Measurements from ENCODE around the gene TEAD4.

TEAD4 gene

DNA sequence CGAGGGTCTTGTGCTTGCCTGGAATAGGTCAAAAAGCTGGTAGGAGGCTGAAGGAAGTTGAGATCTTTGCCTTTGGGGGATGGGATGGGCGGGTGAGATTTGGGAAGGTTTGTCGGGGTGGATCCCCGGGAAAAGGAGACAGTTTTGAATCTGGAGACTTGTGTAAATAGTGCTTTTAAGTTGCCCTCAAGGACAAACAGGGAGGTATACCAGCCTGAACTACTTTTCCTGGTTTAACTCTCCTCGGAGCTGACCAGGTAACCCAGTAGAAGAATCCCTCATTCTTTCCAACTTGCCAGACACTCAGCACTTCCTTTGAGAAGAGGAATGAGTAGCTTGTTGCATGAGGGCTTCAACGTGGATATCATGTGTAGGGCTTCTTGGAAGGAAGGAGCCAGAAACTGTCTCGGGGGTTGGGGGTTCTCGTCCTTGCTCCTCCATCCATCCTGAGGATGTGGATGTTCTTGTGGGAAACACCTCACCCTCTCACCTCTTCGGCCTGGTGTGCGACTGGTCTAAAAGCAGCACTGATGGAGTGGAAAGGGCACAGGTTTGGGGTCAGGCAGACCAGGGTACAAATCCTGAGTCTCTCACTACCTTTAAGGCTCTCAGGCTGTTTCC lies 1.9 kb downstream of the TEAD4 start:
- DNase-seq, result no peak

DNA sequence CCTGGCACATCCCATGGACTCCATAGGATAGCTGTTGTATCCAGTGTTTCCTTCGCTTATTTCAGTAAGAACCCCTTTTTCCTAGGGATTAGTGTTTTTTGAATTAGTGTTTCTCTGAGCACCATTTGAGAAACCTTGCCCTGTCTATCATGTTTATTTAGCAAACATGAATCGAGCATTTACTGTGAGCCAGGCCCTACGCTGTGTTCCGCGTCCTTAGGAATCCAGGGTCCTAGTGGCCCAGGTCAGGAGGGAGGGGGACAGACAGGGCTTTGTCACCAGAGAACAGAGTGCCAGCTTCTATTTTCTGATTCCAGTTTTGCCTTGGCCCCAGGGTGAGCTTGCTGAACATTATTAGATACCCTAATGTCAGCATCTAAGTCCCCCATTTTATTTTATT lies 2.5 kb downstream of the TEAD4 start:
- DNase-seq, result no peak

- no peak for DNase-seq
These were observed 4.1 kb downstream of the TEAD4 start for GRCh38 chr12:2963154-2963759.

- no peak for DNase-seq
These were observed 4.6 kb downstream of the TEAD4 start for GRCh38 chr12:2963760-2964292.

GRCh38 chr12:2967651-2968050 lies 8.5 kb downstream of the TEAD4 start:
- no peak for DNase-seq

GRCh38 chr12:2970744-2971143 lies 11.5 kb downstream of the TEAD4 start:
- DNase-seq, result no peak

DNA sequence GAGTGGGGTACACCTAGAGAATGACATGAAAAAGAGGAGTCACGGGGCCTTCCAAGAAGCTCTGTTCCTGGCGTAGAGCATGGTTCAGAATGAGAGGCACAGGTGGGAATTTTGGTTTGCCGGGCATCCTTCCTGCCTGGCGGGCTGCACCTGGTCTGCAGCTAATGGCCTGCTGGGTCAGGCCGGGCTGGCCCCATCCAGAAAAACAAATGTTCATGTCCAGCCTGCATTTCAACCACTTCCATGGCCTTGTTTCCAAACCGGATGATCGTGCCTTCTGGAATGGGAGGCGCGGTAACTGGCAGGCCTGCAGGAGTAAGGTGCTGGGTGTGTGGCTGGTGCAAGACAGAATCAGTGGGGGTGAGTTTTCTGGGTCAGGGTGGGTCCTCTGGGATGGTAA lies 14.4 kb downstream of the TEAD4 start:
- no peak for DNase-seq

- DNase-seq, result no peak
These were observed 15.4 kb downstream of the TEAD4 start for GRCh38 chr12:2974560-2974971.

GRCh38 chr12:2976581-2976996 lies 17.4 kb downstream of the TEAD4 start:
- no peak for DNase-seq

GRCh38 chr12:2977776-2978175 lies 18.6 kb downstream of the TEAD4 start:
- no peak for DNase-seq

GRCh38 chr12:2979806-2980205 lies 20.6 kb downstream of the TEAD4 start:
- DNase-seq, result no peak

DNA sequence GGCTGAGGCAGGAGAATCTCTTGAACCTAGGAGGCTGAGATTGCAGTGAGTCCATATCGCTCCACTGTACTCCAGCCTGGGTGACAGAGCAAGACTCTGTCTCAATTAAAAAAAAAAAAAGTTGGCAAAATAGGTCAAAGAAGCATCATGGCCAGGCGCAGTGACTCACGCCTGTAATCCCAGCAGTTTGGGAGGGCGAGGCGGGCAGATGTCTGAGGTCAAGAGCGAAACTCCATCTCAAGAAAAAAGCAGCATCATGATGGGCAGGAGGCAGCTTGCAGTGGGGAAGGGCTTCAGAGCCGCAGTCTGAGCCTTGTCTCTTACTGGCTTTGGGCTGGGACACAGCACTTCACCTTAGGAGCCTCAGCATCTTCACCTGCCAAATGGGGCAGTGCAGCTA lies 21.4 kb downstream of the TEAD4 start:
- no peak for DNase-seq

DNA sequence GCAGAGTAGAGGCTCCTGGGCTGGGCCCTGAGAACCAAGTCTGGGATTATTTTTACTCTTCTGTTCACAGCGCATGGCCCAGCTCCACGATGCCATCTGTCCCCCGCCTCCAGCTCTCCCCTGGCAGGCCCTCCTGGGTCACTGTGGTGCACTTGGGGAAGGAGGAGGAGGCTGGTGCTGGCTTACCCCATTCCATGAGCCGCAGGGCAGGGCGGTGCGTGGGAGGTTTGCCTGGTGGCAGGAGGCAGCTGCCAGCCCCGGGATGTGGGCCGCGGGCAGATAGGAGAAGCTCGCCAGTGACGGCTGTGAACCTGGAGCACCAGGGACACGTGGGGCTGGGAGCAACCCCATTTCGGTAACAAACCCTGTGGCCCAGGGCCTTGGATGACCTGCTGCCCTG lies 23.2 kb downstream of the TEAD4 start:
- no peak for DNase-seq

DNA sequence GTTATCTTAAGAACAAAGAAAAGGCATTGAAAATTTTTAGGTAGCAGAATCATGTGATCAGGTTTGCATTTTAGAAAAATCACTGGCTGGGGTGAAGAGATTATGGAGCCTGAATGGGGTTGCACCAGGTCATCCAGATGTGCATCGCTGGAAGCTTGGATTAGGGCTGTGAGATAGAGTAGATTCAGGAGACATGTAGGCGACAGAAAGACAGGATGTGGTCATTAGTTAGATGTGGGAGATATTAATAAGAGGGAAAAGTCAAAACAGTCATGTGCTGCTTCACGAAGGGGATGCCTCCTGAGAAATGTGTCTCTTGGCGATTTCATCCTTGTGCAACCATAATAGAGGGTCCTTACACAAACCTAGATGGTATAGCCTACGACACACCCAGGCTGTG lies 25.1 kb downstream of the TEAD4 start:
- DNase-seq, result no peak

DNA sequence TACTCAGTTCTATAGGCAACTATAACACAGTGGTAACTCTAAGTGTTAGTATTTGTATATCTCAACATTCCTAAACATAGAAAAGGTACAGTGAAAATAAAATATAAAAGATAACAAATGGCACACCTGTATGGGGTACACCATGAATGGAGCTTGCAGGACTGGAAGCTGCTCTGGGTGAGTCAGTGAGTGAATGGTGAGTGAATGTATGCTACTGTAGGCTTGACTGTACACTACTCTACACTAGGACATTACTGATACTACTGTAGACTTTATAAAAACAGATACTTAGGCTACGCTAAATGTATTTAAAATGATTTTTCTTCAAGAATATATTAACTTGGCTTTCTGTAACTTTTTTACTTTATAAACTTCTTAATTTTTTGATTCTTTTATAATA lies 25.5 kb downstream of the TEAD4 start:
- DNase-seq, result no peak

GRCh38 chr12:2986876-2987275 lies 27.7 kb downstream of the TEAD4 start:
- no peak for DNase-seq

DNA sequence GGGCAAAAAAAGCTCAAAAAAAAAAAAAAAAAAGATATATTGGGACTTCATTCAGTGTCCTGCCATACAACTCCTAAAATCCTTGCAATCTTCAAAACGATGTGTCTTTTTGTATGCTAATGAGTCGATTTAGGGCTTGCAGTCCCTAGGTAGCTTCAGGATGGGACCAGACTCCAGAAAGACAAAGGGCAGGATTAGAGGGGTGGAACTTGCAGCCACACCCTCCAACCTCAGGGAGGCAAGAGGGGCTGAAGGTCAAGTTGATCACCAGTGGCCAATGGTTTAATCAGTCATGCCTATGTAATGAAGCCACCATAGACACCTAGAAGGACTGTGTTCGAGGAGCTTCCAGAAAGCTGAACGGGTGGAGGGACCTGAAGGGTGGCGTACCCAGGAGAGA lies 29.3 kb downstream of the TEAD4 start:
- no peak for DNase-seq

DNA sequence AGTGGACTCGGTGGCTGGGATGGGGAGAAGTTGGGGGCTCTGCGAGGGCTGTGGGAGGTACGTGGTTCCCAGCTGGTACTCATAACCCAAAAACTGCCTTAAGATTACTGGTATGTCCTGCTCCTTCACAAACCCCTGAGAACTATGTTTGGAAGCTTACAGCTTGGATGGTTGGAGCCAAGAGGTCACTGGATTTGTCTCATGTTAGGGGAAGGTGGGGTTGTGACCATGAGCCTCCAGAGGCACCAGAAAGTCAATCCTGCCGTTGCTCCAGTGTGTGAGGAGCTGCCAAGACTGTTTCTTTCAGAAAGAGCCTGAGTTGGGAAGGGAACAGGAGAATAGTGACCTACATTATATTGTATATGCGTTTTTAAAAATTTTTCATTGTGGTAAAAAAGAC lies 33.5 kb downstream of the TEAD4 start:
- DNase-seq, result no peak

- no peak for DNase-seq
These were observed 38.9 kb downstream of the TEAD4 start for GRCh38 chr12:2997989-2998670.

DNA sequence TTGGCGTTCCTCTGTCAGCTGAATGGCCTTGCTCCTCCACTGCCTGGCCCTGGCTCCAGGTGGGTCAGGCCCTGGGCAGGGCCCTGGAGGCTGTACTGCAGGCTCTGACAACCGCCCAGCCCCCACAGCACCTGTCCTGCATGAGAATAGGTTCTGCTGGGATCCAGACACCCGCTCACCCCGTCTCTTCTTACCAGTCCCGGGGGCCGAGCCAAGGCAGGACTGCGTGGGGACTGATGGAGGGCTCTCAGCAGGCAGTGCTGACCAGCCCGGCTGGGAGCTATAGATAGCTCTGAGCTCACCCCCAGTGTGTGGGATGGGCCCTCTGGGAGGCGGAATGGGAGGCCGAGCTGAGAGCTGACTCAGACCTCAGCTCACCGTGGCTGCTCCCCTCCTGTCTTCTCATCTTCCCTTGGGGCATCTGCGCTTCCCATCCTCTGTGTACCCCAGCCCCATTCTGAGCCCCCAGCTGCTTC lies 39.6 kb downstream of the TEAD4 start:
- no peak for DNase-seq

DNA sequence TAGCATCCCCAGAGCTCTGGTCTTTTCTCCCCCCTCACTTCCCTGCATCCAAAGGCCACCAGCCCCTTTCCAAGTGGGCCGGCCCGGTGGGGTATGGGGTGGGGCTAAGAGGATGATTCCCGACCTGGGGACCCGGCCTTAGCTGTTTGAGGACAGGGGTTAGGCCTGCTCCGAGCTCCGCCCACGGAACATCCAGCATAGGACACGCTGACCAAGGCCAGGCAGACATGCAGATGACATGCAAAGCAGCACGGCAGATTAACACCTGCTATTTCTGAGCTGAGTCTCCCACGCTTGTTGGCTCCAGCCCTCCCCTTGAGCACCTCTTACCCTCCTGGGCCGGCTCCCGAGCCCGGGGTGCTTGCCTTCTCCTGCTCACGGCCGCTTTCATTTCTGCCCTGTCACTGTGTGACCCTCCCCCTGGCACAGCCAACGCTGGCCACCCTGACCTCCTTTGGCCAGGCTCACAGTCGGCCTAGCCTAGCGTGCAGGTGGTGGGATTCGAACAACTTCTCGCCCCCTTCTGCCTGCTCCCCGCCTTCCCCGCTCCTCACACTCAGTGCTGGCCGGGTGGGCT lies 40.2 kb downstream of the TEAD4 start:
- DNase-seq, result no peak

DNA sequence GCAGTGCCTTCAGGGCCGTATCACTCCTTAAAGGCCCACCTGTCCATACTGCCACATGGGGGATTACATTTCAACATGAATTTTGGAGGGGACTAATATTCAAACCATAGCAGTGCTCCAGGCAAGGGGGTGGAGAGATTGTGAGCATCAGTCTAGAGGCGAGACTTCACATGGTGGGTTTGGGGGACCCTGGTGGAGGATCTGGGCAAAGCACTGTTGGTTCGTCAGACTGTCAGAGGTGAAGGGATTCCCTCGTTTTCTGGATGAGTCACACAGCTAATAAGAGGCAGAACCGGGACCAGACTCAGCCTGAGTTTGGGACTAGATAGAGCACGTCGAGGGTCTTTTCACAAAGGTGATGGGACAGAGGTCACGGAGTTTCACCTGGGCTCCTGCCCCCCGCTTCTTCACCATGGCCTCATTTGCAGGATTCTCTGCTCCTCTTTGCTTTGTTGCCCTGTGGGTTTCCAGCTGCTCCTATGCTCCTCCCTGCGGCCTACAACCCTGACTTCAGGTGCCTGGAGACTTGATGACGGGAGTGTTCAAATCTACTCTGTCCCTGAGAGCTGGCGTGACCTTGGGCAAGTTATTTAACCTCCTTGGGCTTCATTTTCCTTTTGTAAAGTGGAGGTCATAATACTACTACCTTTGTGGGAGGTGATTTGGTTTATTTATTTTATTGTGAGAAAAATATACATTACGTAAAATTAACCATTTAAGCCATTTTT lies 41.5 kb downstream of the TEAD4 start:
- no peak for DNase-seq

GRCh38 chr12:3002646-3003045 lies 43.4 kb downstream of the TEAD4 start:
- DNase-seq, result no peak
